GM21825 (cell line): Measurements from ENCODE around the gene MLLT1.

Experiments
- ATAC-seq: cut with Tn5 transposase; IDR thresholded peaks from one replicate; pipeline ENCODE4 v1.9.1; 2021; ENCODE audit warnings: mild to moderate bottlenecking, moderate library complexity; ENCODE audit not compliant: unreplicated experiment

The MLLT1 gene

DNA sequence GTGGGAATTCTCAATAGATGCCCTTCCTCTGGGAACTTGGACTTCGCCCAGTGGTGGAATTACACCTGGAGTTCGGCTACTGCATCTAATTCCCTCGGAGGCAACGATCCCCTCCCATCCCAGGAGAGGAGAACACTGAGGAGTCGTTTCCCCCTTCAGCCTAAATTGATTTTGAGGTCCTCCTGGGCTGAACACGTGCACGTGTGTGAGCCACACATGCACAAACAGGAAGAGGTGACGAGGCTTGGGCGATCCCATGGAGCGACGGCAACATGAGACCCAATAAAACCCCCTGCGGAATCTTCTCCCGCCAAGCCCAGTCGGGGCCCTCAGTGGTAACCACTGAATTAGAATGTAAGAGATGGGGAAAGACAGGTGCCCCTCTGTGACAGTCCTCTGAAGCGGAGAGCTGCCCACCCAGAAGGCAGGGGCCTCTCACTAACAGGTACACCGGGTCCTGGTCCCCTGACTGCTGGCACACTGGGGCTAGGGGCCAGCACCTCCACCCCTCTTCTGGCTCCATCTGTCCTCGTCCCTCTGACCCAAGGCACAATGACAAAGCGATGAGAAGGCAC, 4.5 kb downstream of the MLLT1 start:
- no peak for ATAC-seq

GRCh38 chr19:6274756-6275155, 5.0 kb downstream of the MLLT1 start:
- no peak for ATAC-seq

DNA sequence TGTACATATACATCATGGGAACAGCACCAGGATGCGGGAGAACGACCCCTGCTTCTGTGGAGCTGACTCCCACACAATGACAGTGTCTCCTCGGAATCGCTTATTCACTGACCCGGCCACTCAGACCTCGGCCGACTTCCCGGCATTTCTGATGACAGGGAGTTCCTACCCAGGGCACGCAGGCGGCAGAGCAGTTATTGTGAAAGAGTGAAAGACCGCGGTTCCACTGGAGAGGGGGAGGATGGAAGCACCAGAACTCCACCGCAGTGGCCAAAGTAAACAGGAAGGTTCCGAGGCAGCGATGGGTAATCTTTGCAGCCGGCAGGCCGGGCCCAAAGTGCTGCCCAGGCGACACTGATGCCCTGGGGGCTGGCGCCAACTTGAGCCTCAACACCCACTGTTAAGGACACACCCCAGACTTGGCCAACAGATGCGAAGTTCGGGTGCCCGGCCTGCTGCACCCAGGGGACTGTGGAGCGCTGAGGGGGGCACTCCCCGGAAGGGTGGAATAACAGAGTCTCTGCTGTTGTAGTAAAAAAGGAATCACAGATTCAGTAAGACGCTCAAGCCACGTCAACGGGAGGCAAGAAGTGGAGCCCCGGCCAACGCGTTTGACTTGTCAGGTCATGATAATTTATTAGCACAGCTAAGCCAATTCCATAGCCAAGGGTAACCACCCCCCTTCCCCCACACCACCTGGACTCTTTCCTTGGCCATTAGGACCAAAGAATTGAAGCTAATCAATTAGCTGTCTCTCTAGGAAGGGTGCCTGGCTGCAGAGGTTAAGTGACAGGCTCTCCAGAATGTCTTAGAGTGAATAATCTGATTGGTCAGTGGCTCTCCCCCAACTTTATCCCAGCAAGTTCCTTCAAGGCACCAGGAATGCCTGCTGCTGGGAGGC, 5.8 kb downstream of the MLLT1 start:
- ATAC-seq = no peak

DNA sequence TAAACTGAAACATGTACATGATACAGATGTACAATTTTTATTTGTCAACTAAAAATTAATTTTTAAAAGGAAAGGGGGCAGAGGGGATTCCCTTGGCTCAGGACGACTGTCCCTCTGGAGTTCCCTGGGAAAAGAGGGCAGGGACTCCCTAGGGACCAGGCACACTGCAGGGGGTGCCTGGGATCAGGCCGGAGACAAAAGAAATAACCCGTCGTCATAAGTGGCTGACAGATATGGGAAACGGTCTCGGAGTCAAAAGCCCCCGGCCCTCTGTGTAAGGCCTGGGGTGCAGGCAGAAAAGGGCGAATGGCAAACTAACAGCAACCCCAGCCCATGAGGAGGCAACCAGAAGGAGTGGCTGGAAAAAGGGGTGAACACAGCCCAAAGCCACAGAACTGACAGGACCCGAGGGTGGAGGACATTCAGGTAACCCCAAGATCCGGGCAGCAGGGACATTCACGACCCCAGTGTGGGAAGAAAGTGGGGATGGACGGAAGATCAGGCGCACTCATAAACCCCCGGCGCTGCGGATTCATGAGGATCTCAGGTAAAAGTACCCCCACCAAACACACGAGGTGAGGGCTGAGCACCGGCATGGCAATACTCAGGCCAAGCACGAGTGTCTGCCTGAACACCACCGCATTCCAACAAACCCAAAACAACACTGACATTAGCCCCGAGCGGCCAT, 6.7 kb downstream of the MLLT1 start:
- ATAC-seq = no peak

DNA sequence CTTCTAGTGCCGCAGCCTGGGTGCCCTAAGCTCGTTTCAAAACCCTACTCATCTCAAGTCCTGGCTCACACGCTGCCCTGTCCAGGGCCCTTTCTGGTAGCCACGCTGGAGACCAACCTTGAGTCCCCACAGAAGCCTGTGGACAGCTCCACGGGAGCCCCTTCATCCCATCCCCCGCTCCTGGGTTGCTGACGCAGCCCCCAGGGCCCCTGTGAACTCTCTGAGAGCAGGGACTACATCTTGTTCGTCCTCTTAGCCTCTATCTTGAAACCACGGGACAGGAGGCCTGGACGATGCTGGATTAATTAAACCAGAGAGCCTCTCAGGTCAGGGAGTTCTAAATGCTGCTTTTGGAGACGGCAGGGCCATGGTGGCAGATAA, 7.4 kb downstream of the MLLT1 start:
- ATAC-seq = no peak

GRCh38 chr19:6271721-6272410, 7.9 kb downstream of the MLLT1 start:
- ATAC-seq = no peak

DNA sequence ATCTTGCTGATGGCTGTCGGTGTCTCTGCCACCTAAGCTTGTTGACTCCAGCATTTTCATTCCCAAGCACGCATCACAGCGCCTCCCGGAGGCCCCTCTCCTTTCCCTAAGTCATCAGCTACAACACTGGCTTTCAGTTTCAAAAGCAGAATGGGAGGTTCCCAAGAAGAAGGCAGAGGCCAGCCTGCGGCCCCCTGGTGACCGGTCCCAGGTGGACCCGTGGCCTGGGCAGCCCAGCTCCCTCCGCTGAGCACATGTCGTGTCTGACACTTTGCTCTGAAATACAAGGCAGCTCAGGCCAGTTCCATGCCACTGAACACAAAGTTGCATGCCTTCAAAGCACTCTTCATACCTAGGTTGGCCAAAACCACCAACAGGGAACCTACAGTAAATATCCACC, 8.5 kb downstream of the MLLT1 start:
- no peak for ATAC-seq

GRCh38 chr19:6270822-6271221, 9.0 kb downstream of the MLLT1 start:
- ATAC-seq = no peak

GRCh38 chr19:6270076-6270745, 9.6 kb downstream of the MLLT1 start:
- no peak for ATAC-seq

DNA sequence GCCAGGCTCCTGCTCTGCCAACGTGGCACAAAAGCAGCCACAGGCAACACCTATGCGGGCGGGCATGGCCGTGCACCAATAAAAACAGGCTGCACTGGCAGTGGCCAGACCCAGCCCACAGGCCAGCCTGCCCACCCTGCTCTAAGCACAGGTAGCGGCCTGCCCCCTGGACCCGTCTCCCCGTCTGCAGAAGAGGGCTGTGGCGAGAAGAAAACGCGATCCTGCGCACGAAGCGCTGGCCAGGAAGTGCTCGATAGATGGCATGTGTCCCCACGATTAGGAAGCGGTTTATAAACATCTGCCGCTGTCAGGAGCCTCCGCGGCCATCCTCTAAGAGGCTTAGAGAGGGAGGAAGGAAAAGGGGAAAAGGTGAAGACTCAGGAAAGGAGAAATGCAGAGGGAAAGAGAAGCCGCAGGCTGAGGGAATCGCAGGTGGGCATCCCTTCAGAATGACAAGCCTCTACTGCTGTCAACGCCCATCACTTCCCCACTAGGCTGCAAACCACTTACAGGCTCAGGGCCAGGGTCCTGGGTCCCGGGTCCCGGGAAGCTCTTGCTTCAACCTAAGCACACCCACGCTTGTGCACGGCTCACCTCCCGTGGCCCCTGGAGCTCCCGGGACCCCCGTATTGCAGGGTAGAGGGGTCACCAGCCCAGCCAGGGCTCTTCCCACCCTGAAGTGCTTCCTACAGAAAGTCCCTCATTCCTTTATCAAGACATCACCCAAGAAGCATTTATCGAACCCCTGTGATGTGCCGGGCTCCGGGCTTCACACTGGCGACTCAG, 10.5 kb downstream of the MLLT1 start:
- ATAC-seq = no peak

DNA sequence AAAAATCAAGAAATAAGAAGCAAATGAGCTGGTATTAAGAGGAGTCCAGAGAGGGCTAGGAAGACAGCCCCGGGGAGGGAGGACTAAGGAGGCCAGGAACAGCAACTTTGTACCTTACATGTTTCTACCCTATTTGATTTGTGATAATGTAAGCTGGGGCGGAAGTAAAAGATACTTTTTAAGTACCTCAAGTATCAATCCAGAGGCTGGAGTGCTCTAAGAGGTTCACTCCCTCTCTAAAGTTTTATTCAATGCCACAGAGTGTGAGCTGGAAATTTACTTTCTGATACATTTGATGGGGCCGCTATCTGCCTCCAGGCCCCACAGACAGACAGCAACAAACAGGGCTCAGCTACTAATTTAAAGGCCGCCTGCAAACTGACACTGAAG, 11.4 kb downstream of the MLLT1 start:
- ATAC-seq = no peak

GRCh38 chr19:6267552-6268381, 12.0 kb downstream of the MLLT1 start:
- no peak for ATAC-seq

DNA sequence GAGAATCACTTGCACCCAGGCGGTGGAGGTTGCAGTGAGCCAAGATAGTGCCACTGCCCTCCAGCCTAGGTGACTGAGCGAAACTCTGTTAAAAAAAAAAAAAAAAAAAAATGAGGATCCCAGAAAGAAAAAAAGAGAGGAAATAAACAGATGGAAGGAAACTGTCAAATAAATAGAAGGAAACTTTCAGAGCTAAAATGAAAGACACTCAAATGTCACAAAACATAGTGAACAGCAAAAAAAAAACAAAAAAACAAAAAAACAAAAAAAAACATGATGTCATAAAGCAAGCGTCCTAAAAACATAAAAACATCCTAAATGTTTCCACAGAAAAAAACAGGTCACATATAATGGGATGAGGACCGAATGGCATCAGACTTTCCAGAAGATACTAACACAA, 15.0 kb downstream of the MLLT1 start:
- ATAC-seq = no peak

DNA sequence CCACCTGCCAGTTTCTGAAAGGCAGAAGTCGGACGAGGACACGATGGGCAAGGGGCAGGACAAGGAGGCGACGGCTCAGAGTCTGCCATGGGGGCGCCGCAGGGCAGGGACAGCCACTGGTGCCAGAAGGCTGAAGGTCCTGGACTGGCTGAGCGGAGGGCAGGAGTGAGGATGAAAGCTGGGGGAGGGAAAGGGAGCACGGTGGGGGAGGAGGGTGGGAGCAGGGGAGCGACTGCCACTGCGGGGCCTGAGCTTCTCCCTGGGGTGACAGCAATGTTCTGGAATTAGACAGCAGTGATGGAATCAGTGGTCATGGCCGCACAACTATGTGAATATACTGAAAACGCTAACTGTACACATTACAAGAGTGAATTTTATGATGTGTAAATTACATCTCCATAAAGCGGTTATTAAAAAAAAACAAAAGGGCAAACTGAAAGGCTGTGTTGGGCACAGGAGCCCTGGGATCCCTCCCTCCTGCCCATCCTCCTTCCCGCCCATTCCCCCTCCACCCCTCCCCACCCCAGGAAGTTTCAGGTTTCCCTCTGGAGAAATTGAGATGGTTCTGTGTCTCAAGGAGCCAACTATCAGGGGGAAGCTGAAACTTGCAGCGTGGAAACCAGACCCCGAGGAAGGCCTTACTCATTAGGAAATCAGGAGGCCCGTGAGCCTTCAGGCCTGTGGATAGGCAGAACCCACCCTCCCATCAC, 15.9 kb downstream of the MLLT1 start:
- ATAC-seq = no peak

GRCh38 chr19:6263306-6263705, 16.5 kb downstream of the MLLT1 start:
- no peak for ATAC-seq

DNA sequence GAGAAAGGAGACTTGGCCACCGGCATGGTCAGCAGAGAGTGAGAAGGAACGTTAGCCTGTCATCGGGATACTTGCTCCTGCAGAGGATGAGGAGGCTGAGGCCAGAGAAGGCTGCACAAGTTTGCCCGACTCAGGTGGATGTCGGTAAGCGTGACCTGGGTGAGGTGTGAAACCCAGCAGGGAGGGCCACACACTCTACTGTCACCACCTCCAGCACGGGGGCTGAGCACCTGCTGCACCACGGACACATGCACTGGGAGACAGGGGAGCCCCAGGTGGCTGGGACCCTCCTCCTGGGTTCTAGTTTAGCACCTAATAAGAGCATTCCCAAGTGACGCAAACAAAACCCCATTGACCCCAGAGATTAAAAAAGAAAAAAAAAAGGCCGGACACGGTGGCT, 17.3 kb downstream of the MLLT1 start:
- ATAC-seq = no peak

DNA sequence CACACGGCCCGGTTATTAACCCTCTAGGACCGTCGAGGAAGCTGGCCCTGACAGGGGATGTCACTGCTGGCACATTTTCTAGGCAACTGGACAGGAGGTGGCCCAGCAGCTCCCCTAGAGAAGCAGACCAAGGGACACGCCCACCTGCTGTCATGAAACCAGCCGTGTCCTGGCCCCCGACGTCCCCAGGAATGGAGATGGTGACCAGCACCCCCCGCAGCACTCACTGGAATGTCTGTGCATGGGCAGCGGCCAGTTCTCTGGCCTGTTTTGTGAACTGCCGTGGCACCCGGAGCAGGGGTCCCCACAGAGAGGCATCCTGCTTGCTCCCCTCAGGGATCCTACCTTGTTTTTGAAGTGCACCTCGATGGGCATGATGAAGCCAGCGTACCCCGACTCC, 17.9 kb downstream of the MLLT1 start:
- no peak for ATAC-seq

- ATAC-seq = no peak
These were observed 18.7 kb downstream of the MLLT1 start for GRCh38 chr19:6260912-6261650.
